DOHH2 (cell line): ENCODE data around the gene ADAMTS13.

Experiments
- EZH2phosphoT487 ChIP-seq: fragments of 200-600 bp; sonication (generic); IDR thresholded peaks from 2 replicates; pipeline ENCODE4 v1.6.1; 2017; ENCODE audit warnings: borderline replicate concordance, mild to moderate bottlenecking, antibody characterized with exemption, low read length, moderate library complexity, mixed read lengths
- TF ChIP-seq, protein P1 (sequence below): fragments of 200-600 bp; sonication (generic); IDR thresholded peaks from one replicate; pipeline ENCODE4 v1.5.1; 2014; ENCODE audit warnings: antibody characterized with exemption, mild to moderate bottlenecking, low read depth, low read length; ENCODE audit not compliant: poor library complexity, severe bottlenecking

- TF ChIP-seq, protein P1, sequence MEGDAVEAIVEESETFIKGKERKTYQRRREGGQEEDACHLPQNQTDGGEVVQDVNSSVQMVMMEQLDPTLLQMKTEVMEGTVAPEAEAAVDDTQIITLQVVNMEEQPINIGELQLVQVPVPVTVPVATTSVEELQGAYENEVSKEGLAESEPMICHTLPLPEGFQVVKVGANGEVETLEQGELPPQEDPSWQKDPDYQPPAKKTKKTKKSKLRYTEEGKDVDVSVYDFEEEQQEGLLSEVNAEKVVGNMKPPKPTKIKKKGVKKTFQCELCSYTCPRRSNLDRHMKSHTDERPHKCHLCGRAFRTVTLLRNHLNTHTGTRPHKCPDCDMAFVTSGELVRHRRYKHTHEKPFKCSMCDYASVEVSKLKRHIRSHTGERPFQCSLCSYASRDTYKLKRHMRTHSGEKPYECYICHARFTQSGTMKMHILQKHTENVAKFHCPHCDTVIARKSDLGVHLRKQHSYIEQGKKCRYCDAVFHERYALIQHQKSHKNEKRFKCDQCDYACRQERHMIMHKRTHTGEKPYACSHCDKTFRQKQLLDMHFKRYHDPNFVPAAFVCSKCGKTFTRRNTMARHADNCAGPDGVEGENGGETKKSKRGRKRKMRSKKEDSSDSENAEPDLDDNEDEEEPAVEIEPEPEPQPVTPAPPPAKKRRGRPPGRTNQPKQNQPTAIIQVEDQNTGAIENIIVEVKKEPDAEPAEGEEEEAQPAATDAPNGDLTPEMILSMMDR, result no peak
- no peak for TF ChIP-seq EZH2phosphoT487
Observed at GRCh38 chr9:133436681-133437080, 14.5 kb downstream of the ADAMTS13 start.
